NCI-H2081 treated with DMSO at 0.1 percent for 48 hours (cell line): Measurements from ENCODE around the gene PPP1R13L.
"Not testable (repeated sequence)": the region's sequence is repeated elsewhere in the genome, so short reads cannot be mapped to it uniquely, and the experiment has no call there.

ENCODE experiments used
- DNase-seq: peaks from one replicate; lab custom pipeline; 2025; lab: John Stamatoyannopoulos, UW

Gene PPP1R13L

DNA sequence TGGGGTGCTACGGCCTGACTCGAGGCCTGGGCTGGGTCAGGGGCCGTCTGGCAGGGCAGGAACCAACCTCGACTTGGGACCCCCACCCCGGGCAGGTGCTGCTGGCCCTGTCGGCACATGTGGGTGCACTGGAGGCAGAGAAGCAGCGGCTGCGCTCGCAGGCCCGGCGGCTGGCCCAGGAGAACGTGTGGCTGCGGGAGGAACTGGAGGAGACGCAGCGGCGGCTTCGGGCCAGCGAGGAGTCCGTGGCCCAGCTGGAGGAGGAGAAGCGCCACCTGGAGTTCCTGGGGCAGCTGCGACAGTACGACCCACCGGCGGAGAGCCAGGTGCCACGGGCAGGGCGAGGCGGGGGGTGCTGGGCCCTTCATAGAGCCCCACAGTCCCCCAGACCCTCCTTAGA is 58.4 kb downstream of the PPP1R13L start:
- DNase-seq: no peak

DNA sequence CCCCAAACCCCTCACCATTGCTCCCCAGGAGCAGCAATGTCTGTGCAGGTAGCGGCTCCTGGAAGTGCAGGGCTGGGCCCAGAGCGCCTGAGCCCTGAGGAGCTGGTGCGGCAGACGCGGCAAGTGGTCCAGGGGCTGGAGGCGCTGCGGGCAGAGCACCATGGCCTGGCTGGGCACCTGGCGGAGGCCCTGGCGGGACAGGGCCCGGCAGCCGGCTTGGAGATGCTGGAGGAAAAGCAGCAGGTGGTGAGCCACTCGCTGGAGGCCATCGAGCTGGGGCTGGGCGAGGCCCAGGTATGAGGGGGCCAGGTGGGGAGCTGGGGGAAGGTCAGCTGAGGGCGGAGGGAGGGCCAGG is 59.4 kb downstream of the PPP1R13L start:
- no peak for DNase-seq

GRCh38 chr19:45344621-45345505 is 60.0 kb downstream of the PPP1R13L start:
- DNase-seq: no peak

DNA sequence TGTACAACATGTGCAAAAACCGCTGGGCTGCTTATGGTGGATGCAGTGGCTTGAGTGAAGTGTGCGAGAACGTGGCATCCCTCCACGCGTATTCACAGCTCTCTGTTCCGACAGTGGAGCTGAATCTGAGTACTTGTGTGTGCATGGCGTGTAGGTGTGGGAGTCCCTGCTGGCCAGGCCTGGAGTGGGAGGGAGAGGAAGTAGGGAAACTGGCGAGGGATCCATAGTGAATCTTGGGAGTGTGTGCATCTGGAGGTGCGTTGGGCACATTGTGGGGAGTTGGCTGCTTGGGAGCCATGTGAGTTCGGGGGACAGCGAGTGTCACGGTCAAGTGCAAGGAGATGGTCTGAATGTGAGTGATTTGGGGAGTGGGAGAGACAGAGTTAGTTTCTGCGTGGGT is 62.0 kb downstream of the PPP1R13L start:
- no peak for DNase-seq

DNA sequence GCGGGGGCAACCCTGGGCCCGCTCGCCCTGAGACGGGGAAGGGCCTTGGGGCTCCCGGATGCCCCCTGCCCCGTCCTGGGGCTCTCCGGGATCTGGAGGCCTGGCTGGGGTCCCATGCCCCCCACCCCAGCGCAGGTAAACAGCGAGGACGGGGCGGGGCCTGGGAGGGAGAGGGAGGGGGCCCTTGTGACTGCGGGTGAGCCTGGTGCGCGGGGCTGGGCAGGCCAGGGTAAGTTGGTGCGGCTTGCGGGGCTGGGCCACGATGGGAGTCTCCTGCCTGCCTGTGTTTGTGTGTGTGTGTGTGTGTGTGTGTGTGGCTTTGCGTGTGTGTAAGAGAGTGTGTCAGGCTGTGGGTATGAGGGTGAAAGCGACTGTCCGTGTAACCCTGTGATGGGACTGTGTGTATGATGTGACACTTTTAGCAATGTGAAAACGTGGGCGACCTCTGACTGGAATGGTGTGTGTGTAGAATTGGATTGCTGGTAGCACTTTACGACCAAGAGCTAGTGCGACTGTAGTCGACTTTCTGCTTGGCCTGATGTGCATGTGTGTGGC is 63.9 kb downstream of the PPP1R13L start:
- DNase-seq: no peak

- DNase-seq: no peak
Observed at GRCh38 chr19:45340232-45340898, 64.5 kb downstream of the PPP1R13L start, which contains the start of gene KLC3. Gene KLC3, plus strand, starts transcription at chr19:45340750. Its CDS starts 4,792 bp downstream, at chr19:45345542.

- DNase-seq: no peak
Observed at GRCh38 chr19:45339629-45340028, 65.2 kb downstream of the PPP1R13L start.

DNA sequence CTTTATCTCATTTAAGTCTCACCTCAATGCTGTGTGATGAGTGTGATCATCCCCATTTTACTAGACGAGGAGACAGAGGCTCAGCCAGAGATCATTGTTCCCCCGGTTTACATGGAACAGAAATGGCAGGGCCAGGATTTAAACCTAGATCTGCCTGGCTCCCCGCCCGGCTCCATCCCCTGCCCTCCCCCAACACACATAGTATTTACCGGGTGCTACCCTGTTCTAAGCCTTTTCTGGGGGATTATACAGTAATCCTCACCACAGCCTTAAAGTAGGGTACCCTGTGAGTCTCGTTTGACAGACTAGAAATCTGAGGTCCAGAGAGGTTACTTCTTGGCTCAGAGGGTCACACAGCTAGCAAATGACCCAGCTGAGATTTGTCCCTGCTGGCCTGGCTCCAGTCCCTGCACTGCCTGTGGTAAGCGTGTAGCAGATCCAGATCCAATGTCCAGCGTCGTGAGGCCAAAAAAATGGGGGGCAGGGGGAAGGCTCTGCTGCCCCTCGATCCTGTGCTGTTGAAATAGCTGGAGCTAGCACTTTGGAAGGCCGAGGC is 68.1 kb downstream of the PPP1R13L start:
- DNase-seq: no peak

DNA sequence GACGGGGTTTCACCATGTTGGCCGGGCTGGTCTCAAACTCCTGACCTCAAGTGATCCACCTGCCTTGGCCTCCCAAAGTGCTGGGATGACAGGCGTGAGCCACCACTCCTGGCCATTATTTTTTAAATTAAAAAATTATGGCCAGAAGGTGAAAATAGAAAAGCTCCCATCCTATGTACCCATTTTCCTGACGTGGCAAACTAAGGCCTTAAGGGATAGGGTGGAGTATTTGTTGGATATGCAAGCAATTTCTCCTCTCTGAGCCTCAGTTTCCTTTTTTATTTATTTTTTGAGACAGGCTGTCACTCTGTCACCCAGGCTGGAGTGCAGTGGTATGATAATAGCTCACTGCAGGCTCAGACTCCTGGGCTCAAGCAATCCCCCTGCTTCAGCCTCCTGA is 70.0 kb downstream of the PPP1R13L start:
- DNase-seq: not testable (repeated sequence)

DNA sequence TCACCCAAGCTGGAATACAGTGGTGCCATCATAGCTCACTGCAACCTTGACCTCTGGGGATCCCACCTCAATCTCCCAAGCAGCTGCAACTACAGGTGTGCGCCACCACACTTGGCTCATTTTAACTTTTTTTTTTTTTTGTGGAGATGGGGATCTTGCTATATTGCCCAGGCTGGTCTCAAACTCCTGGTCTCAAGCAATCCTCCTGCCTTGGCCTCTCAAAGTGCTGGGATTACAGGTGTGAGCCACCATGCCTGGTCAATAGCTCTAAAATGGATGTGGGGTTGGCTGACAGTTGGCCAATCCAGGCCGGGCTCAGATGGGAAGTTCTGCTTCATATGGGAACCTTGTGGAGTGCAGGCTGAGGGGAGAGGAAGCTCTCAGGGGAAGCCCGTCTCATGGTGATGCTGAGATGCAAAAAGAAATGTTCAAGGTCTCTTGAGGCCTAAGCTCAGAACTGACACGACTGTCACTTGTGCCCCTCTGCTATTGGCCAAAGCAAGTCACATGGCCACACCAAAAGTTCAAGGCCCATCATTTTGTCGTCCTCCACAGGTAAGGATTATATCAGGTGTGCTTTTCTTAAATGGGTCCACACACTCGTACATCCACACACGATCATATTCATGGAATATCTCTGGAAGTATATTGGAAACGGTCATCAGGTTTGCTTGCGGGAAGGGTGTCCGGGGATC is 71.1 kb downstream of the PPP1R13L start:
- no peak for DNase-seq

DNA sequence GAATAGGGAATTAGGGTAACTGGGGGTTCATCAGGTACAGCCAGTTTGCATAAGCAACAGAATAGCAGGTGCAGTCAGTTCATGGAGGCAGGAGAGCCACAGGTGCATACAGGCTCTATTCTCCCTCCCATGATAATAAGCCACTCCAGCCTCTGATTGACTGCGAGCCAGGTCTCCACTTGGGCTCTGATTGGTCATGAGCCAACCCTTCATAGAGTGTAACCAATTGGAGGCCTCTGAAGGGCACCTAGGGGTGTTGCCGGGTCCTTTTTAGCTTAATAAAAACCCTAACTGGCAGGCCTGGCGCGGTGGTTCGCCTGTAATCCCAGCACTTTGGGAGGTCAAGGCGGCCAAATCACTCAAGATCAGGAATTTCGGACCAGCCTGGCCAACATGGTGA is 73.5 kb downstream of the PPP1R13L start:
- DNase-seq: no peak
